Keratinocyte (primary cell): ENCODE results near the gene TM7SF3.

Experiments used
- EZH2 ChIP-seq: IDR thresholded peaks from one replicate; pipeline ENCODE4 v1.6.1; 2012; ENCODE audit warnings: inconsistent platforms, mild to moderate bottlenecking, low read length, moderate library complexity
- TF ChIP-seq, protein P1 (sequence below), 3 experiments: IDR thresholded peaks in 1 of 3; conservative IDR thresholded peaks in 1 of 3; optimal IDR thresholded peaks in 1 of 3; 2 replicates in 2 of 3; 3 replicates in 1 of 3; pipeline versions ENCODE3 to v1.5.1; 2011; ENCODE audit warnings: low read length in 3 of 3, mild to moderate bottlenecking in 3 of 3, moderate library complexity in 2 of 3, control low read depth in 1 of 3, inconsistent platforms in 1 of 3; ENCODE audit not compliant: insufficient read depth in 2 of 3; ENCODE audit errors: extremely low read depth in 1 of 3

DNA sequence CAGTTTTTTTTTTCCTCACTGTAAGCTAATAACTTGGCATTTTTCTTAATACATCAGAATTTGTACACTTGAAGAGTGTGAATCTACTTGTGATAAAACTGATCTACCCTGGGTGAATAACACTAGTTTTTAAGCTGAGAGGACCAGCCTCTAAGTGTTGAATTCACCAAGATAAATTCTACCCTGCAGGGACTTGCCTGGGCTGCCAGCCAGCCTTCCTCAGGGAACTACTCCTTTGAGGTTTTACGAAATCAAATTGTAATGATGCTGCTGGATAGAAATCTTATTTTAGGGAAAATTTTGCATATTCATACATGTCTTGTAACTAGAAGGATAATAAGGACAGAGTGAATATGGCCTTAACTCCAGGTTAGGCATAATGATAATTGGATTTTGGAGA, 10.1 kb upstream of the TM7SF3 start:
- TF ChIP-seq, protein P1, sequence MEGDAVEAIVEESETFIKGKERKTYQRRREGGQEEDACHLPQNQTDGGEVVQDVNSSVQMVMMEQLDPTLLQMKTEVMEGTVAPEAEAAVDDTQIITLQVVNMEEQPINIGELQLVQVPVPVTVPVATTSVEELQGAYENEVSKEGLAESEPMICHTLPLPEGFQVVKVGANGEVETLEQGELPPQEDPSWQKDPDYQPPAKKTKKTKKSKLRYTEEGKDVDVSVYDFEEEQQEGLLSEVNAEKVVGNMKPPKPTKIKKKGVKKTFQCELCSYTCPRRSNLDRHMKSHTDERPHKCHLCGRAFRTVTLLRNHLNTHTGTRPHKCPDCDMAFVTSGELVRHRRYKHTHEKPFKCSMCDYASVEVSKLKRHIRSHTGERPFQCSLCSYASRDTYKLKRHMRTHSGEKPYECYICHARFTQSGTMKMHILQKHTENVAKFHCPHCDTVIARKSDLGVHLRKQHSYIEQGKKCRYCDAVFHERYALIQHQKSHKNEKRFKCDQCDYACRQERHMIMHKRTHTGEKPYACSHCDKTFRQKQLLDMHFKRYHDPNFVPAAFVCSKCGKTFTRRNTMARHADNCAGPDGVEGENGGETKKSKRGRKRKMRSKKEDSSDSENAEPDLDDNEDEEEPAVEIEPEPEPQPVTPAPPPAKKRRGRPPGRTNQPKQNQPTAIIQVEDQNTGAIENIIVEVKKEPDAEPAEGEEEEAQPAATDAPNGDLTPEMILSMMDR (optimal IDR thresholded peaks at IDR 0.05 in 1 of 3, IDR thresholded peaks at IDR 0.05 in 1 of 3, conservative IDR thresholded peaks at IDR 0.05 in 1 of 3; ENCODE audit: extremely low read depth in 1 of 3, insufficient read depth in 2 of 3, low read length in 3 of 3), result no peak
- no peak for TF ChIP-seq EZH2
